ENCODE results near the gene GPR55. TPM values are rescaled to one million over a fixed set of nuclear protein-coding genes. Genes with fewer than 3 reads are reported as not detected.

Gene GPR55
- total and polyA plus RNA-seq, 10 donors = 0.86 to 6.8 (median 3.1) TPM

DNA sequence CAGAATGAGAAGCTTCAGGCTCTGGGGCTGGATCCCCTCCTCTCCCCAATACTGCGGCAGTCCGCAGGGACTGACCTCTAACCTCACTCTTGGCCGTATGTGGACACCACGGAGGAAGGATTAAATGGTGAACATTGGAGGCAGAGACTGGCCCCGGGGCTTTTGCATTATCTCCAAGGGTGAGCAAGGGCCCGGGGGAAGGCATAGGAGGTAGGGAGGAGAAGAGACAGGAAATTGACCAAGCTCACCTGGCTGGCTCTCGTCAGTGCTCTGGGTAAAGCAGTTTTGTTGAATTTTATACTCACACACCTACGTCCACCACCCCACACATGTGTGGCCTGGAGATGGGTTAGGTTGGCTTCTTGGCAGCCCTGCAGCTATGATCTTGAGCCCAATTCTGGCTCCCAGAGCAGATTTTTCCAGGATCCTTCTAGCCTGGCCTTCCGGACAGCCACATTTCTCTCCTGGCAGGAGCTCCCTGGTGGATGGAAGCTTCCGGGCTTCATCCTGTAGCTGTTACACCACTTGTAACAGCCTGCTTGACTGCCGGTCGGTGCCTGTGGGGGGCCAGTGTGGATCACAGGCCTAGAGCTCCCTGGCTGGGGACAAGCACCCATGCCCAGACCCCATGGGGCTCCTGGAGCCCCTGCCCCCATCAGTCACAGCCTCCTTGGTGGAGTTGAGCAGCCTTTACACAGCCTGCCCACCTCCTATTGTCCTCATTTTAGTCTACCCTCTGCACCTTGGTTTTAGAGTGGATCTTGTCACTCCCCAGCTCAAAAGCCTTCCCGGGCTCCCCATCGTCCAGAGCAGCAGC lies 52.7 kb downstream of the GPR55 start:
- no peaks in the 10 kb centered on the region for H3K9me3 ChIP-seq
- peaks cover 25 to 100% (median 87%) of the 10 kb centered on the region in 6 donors for H3K4me1 ChIP-seq
- H3K27ac ChIP-seq = peak overlapping the region in 7 of 8 donors; percentile 37 to 89 (median 80)
- intact Hi-C loops (cut with DNase I; ENCODE audit: low total_unique reads) = no loop called here
- TF ChIP-seq CTCF (IDR thresholded peaks at IDR 0.05 in 8 of 11, conservative IDR thresholded peaks at IDR 0.05 in 3 of 11) (no peak), POLR2AphosphoS5 (IDR thresholded peaks at IDR 0.05) (no peak), POLR2A (IDR thresholded peaks at IDR 0.05) (no peak)
- DNase-seq = peak; percentile 73
- H3K27me3 ChIP-seq (replicated peaks in 1 of 7) = no peaks in the 10 kb centered on the region
- H3K36me3 ChIP-seq = peaks cover 0 to 30% (median 9%) of the 10 kb centered on the region in 6 donors
- 78 to 93% (median 84%) methylated on average over 14 of the region's 14 CpGs for WGBS, 5 donors
- peak overlapping the region in 1 of 8 donors; percentile 46 for H3K4me3 ChIP-seq

DNA sequence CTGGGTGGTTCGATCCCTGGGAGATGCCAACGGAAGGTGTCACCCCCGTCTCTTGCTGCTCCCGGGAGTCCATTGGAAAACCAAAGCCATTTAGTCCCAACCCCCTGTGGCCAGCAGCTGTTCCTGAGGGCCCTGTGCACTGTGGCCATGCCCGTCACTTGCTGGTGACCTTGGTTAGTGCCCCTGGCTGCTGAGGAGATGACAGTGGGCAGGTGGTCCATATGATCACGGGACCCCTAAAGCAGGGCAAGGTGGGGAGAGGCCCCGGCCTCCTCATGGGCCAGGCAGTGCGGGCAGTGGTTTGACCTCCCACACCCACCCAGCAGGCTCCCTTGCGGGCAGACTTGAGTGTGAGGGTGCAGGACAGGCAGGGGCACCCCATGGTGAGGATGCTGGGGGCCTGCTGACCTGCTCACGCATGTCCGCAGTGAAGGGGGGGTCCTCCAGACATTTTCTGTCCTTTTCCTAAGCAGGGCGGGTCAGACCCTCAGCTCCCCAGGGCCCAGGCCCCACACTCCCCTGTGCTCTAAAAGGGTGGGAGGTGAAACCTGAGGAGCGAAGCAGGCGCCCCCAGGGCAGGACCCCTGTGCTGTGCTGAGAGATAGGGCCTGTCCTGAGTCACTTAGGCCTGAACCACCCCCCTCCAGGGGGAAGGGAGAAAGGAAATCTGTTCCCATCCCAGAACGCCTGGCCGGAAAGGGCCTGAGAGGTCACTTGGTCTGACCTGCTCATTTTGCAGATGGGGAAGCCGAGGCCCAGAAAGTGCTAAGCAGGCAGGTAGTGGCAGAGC lies 53.5 kb downstream of the GPR55 start:
- peaks cover 26 to 100% (median 87%) of the 10 kb centered on the region in 6 donors for H3K4me1 ChIP-seq
- TF ChIP-seq CTCF (IDR thresholded peaks at IDR 0.05 in 8 of 11, conservative IDR thresholded peaks at IDR 0.05 in 3 of 11) (no peak), POLR2A (IDR thresholded peaks at IDR 0.05) (no peak), POLR2AphosphoS5 (IDR thresholded peaks at IDR 0.05) (peak in 1 of 3 donors; percentile 10)
- peaks cover 0 to 22% (median 3%) of the 10 kb centered on the region in 6 donors for H3K36me3 ChIP-seq
- DNase-seq = peak; percentile 76
- no peaks in the 10 kb centered on the region for H3K9me3 ChIP-seq
- WGBS, 5 donors = 79 to 96% (median 85%) methylated on average over 11 to 17 of the region's 17 CpGs
- intact Hi-C loops (cut with DNase I; ENCODE audit: low total_unique reads) = no loop called here
- no peak overlapping the region for H3K4me3 ChIP-seq
- peak overlapping the region in 6 of 8 donors; percentile 8 to 89 (median 80) for H3K27ac ChIP-seq
- H3K27me3 ChIP-seq (replicated peaks in 1 of 7) = no peaks in the 10 kb centered on the region

DNA sequence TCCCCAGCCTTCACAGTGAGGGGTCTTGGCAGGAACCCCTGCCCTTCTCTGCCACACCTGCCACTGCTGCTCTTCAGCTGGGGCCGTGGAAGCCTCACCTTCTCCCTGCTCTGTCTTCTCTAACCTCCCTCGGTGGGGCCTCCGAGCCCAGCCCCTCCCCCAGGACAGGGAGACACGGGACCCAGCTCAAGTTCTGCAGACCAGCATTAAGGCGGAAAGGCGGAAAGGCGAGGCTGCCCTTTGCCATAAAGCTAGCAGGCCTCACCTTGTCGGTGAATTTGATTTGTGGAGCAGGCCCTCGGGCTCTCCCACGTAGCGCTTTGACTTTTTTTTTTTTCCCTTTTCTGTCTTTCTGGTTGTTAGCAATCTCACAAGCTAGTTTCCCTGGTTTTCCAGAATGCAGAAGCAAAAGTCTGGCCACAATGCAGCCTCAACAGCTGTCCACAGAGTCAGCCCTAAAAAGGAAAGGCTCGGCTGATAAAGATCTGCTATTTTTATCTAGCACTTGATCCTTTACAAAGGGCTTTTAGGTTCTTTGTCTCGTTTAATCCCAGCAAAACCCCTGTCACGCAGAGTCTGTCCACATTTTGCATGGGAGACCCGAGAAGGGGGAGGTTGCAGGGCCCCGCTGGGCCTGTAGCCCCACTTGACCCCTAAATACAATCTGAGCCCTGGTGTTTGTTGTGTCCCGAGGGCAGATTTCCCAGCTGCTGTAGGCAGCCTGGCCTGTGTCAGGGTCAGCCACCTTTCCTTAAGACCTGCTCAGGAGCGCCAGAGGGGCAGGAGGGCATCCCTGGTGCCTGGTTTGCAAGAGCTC lies 54.3 kb downstream of the GPR55 start:
- intact Hi-C loops (cut with DNase I; ENCODE audit: low total_unique reads) = no loop called here
- peak; percentile 73 for DNase-seq
- Histone ChIP-seq H3K36me3 (peaks cover 0 to 14% (median under 1%) of the 10 kb centered on the region in 6 donors), H3K27me3 (replicated peaks in 1 of 7) (peaks cover 0 to 5% (median 2%) of the 10 kb centered on the region in 7 donors), H3K9me3 (no peaks in the 10 kb centered on the region), H3K4me1 (peaks cover 33 to 100% (median 89%) of the 10 kb centered on the region in 6 donors), H3K27ac (peak overlapping the region in 4 of 8 donors; percentile 20 to 89 (median 84)), H3K4me3 (no peak overlapping the region)
- TF ChIP-seq POLR2AphosphoS5 (IDR thresholded peaks at IDR 0.05) (no peak), CTCF (IDR thresholded peaks at IDR 0.05 in 8 of 11, conservative IDR thresholded peaks at IDR 0.05 in 3 of 11) (no peak), POLR2A (IDR thresholded peaks at IDR 0.05) (no peak)
- WGBS, 5 donors = 37 to 55% (median 45%) methylated on average over 17 to 18 of the region's 18 CpGs
